Stimulated activated CD4-positive, alpha-beta T cell treated with anti-CD3 and anti-CD28 coated beads, Interleukin-1b, Interleukin-23, amount 100 ng/mL, for 1 hour (primary cell): ENCODE measurements around the gene PMS1.
"Not testable (repeated sequence)": the region's sequence is repeated elsewhere in the genome, so short reads cannot be mapped to it uniquely, and the experiment has no call there.

ENCODE experiments used
- DNase-seq, 2 donors: peaks; one replicate each; pipeline ENCODE4 v3.0.0-alpha.2; 2020; ENCODE audit warnings: low read depth in 2 of 2

Gene PMS1

GRCh38 chr2:189865826-189866225 is 81.6 kb downstream of the PMS1 start:
- DNase-seq: no peak

- no peak for DNase-seq
Observed at GRCh38 chr2:189866296-189866695, 82.0 kb downstream of the PMS1 start.

DNA sequence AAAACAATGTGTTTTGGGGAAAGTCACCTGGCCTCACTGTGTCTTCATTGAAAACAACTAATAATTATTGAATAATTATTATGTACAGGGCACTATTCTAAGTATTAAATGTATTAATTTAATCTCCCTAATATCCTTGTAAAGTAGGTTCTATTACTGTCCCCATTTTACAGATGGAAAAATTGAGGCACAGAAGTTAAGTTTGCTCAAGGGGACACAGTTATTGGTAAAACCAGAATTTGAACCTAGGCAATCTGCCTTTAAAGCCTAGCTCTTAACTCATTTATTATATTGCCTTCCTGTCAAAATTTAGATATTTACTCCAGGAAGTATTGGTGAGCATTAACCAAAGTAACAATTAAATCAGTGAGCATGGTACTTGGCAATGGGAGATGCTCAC is 84.6 kb downstream of the PMS1 start:
- DNase-seq: no peak

DNA sequence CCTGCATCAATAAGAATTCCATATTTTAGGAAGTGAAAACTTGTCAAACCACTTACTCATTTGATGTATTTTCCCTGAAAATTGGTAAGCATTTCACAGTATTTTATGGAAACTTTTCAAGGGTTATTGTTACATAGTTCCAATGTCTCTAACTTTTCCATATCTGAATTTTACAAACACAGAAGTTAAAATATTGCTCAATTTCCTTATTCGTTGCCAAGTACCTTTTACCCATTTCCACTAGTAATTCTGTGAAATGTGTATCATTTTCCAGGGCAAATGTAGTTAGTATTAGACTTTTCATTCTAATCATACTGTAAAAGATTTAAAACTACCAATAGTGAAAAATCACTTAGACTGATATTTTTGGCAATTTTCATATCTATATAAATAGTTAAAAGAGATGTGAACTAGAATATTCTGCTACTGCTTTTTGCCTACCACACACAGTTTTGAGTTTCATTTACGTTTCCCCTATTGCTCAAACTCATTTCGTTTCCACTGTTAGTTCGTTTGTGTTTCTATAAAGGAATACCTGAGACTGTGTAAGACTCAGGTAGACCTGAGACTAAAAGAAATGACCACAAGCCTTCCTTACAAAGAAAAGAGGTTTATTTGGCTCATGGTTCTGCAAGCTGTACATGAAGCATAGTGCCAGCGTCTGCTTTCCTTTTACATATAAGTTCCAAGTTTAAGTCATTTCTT is 86.3 kb downstream of the PMS1 start:
- no peak for DNase-seq

DNA sequence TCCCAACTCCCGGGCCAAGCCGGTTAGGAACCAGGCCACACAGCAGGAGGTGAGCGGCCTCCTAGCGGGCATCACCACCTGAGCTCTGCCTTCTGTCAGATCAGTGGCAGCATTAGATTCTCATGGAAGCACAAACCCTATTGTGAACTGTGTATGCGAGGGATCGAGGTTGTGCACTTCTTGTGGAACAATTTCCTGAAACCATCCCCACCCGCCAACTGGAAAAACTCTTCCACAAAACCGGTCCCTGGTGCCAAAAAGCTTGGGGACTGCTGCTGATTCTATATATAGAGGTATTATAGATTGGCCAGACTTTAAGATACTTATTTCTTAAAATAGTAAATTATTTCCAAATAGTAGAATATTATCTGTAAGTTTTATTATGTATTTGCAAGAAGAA is 89.4 kb downstream of the PMS1 start:
- DNase-seq: no peak

GRCh38 chr2:189874586-189875320 is 90.5 kb downstream of the PMS1 start:
- no peak for DNase-seq

DNA sequence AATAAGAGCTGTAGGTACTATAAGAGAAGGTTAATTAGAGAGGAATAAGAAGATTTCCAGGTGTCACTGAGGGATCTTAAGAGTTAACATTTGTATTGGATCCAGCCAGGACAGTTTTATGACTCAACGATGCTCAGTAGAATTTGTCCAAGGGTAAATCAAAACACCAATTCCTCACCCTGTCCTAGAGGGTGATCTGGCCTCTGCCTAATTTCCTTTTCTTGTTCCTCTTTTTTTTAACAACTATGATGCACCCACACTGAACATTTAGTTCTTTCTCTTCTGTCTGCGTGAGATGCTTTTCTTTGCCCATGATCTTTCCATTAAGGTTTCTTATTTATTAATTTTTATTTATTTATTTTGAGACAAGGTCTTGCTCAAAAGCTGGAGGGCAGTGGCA is 92.0 kb downstream of the PMS1 start:
- no peak for DNase-seq

DNA sequence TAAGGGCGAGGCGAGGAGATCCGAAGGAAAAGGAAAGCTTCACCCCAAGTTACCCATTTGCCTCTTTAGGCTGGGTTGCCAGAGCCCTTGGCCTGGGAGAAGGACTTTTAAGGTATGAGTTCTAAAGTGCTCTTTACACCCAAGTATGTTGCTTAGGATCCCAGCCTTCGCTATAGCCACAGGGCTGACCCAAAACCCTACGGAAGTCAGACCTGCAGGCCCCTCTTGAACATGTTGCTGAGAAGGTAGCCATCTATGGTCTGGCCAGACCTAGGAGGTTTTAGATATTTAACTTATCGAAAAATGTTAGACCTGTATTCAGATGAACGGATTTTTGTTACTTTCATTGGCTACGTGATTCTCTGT is 95.4 kb downstream of the PMS1 start:
- no peak for DNase-seq

- DNase-seq: no peak
Observed at GRCh38 chr2:189880429-189880828, 96.2 kb downstream of the PMS1 start.

GRCh38 chr2:189880832-189881492 is 96.7 kb downstream of the PMS1 start:
- no peak for DNase-seq

DNA sequence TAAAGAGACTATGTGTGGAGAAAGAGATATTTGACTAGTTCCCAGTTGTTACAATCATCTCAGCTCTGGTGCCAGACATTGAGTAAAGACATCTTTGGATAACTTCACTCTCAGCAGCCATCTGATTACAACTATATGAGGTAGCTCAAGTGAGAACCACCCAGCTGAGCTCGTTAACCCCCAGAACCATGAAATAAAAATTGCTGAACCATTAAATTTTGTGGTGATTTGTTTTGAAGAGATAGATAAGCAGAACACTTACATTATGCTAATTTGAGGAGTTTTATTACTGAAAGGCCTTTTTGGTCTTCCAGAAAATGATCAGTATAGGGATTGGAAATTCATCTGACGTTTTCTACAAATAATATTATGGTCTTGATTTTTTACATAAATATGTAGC is 101.1 kb downstream of the PMS1 start:
- DNase-seq: no peak

- DNase-seq: not testable (repeated sequence)
Observed at GRCh38 chr2:189892546-189893294, 108.5 kb downstream of the PMS1 start.

DNA sequence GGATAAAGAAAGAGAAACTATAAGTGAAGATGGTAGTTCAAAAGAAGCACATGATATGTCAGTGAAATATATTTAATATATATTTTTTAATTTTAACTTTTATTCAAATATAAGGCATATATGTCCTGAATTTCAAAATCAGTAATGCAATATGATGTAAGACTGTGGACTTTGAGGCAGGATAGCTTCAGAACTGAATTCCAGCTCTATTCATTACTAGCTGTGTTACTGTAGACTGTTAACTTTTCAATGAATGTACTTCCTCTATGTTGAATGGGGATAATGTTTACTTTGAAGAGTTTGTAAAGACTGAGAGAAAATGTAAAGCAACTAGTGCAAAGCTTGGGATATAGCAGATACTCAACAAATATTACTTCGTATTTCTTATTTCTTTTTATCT is 112.6 kb downstream of the PMS1 start:
- DNase-seq: no peak

DNA sequence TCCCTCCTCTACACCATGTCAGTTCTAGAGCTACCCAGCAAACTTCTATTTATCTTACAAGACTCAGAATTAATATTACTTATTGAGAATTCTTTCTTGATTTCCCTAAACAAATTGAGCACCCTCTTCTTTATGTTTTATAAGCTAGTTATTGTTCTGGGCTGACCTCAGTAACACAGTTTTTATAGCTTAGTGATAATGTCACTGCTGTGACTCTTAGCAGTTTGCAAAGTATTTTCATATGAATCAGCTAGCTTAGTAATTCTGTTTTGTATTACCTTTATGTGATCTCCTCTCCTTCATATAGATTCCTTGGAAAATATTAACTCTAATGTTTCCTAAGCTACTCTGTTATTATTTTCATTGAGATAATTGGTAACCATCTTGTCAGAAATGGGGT is 114.9 kb downstream of the PMS1 start:
- DNase-seq: no peak

GRCh38 chr2:189900726-189901125 is 116.5 kb downstream of the PMS1 start:
- DNase-seq: no peak

DNA sequence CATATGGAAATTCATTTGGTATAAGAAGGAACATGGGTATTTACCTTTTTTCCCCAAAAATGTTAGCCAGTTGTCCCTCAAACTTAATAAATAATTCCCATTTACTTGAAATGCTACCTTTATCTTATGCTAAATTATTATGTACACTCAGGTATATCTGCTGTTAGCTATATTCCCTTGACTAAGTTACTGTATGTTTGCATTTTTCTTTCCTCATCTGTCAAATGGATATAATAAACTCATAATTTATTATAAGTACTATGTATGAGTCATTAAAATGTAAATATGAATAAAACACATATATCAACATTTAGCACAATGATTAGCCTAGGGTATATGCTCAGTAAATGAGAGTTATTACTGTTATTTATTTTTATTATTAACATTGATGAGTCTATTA is 117.4 kb downstream of the PMS1 start:
- no peak for DNase-seq

DNA sequence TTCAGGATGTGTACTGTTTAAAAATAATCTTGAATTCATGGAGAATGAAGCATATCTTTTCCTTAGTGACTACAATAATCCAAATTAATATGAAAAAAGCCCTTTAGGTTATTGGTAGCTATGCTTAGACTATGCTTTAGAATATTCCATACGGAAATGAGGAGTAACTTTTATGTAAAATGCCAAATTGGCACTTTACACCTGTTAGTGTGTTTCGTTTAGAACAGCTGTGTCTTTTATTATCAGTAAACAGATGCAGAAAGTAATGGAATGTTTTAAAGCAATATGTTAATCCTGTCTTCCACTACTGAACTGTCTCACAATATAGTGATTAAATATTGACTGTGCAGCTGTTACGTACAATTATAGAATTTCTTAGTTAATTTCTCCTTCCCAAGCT is 129.6 kb downstream of the PMS1 start:
- DNase-seq: no peak

GRCh38 chr2:189916651-189917050 is 132.4 kb downstream of the PMS1 start:
- DNase-seq: no peak
